Adrenal gland (tissue), 12 donors: Measurements from ENCODE around the gene GRIP1. TPM values are rescaled to one million over a fixed set of nuclear protein-coding genes. Genes with fewer than 3 reads are reported as not detected.
"Not testable (repeated sequence)": the region's sequence is repeated elsewhere in the genome, so short reads cannot be mapped to it uniquely, and the experiment has no call there.

Source experiments
- DNase-seq, 7 donors: peaks; one replicate each; pipeline ENCODE4 v3.0.0-alpha.2; 2019 to 2020
- H3K27ac ChIP-seq, 5 donors: fragments of 200-600 bp; sonication (generic) in 4 of 5; 1 replicate in 3 of 5; 2 replicates in 2 of 5; pipeline versions ENCODE4 v1.5.1 to v1.8.0; 2016 to 2020; ENCODE audit warnings: mild to moderate bottlenecking in 1 of 5
- H3K27me3 ChIP-seq: fragments of 200-600 bp; 2 replicates; pipeline ENCODE4 v1.8.0; 2021
- H3K36me3 ChIP-seq, 2 donors: fragments of 200-600 bp; replicated peaks in 1 of 2; 1 replicate in 1 of 2; 2 replicates in 1 of 2; pipeline versions ENCODE4 v1.5.1 to v1.8.0; 2018 to 2022
- H3K4me1 ChIP-seq, 2 donors: fragments of 200-600 bp; replicated peaks in 1 of 2; 1 replicate in 1 of 2; 2 replicates in 1 of 2; pipeline versions ENCODE4 v1.5.1 to v1.8.0; 2018 to 2021
- H3K4me3 ChIP-seq, 4 donors: fragments of 200-600 bp; sonication (generic) in 3 of 4; one replicate each; pipeline ENCODE4 v1.5.1; 2016 to 2018
- H3K9me3 ChIP-seq, 3 donors: fragments of 200-600 bp; sonication (generic) in 1 of 3; replicated peaks in 1 of 3; 1 replicate in 2 of 3; 2 replicates in 1 of 3; pipeline versions ENCODE4 v1.5.1 to v1.8.0; 2016 to 2021
- POLR2A ChIP-seq, 2 donors: fragments of 450-650 bp; IDR thresholded peaks; one replicate each; pipeline ENCODE4 v1.6.1; 2017; ENCODE audit warnings: antibody characterized with exemption in 2 of 2, mild to moderate bottlenecking in 2 of 2, moderate library complexity in 1 of 2
- WGBS, 4 donors: extraction: QIAGEN DNeasy Blood & Tissue Kit in 2 of 4; methylation state at CpG; one replicate each; pipeline versions ENCODE4 v1.1.5 to v1.1.7; 2013 to 2017; 5-methylcytosine and 5-hydroxymethylcytosine counted together
- intact Hi-C, 2 donors: fragments of 100-400 bp; cut with DNase I; formaldehyde crosslinking; loops; one replicate each; pipeline versions ENCODE4 v1.14.1 to v1.15.0; 2022 to 2023
- polyA plus RNA-seq, 3 donors: library from polyadenylated mRNA; stranded (reverse); fragments of 200-250 nt in 2 of 3; fragments of 350-450 nt in 1 of 3; fragmentation: Illumina TruSeq in 1 of 3; extraction: RNeasy Lipid Tissue Mini Kit (QIAGEN cat#74804) in 1 of 3; gene quantifications; one replicate each; pipeline ENCODE4 v1.2.3, GENCODE V29; 2013 to 2014
- total RNA-seq, 9 donors: library from RNA; depleted of rRNA in 4 of 9; stranded (reverse); fragments of >200 nt in 4 of 9; fragments of 120-200 nt in 1 of 9; fragmentation: NEBNext Ultra II Directional in 1 of 9; extraction: Animal tissue kit (Norgen Biotek cat#: 25700) in 1 of 9; gene quantifications; one replicate each; pipeline versions ENCODE4 v1.1.0 to v1.2.4, GENCODE V29; 2013 to 2023
- TF ChIP-seq, protein P1 (sequence below), 6 experiments: fragments of 450-650 bp in 4 of 6; fragments of 200-600 bp in 2 of 6; sonication (generic) in 1 of 6; IDR thresholded peaks; 1 replicate in 5 of 6; 2 replicates in 1 of 6; pipeline versions ENCODE4 v1.5.1 to v1.8.0; 2016 to 2021; ENCODE audit warnings: antibody characterized with exemption in 6 of 6, mild to moderate bottlenecking in 2 of 6, moderate library complexity in 1 of 6
- donor health status: healthy with polysubstance abuse.
- donor health status: Bipolar disorder and iron deficiency.
- donor health status: DM: yes; HTN: yes; CAD: no.
- donor health status: DM: no; HTN: no; CAD: no.
- donor health status: DM: no; HTN: no; CAD: no.
- donor health status: DM: yes; HTN: yes; CAD: no.

Gene GRIP1
- total and polyA plus RNA-seq, 12 donors = 0.54 to 10.8 (median 2.4) TPM

- H3K9me3 ChIP-seq = no peaks in the 10 kb centered on the region
- intact Hi-C loops = no loop called here
- 79 to 84% (median 81%) methylated on average over 6 of the region's 6 CpGs for WGBS, 4 donors
Observed at GRCh38 chr12:66304296-66304900, 374.5 kb downstream of the GRIP1 start.

GRCh38 chr12:66303316-66303804 is 375.5 kb downstream of the GRIP1 start:
- intact Hi-C loops, H3K9me3 ChIP-seq, H3K36me3 ChIP-seq, H3K27ac ChIP-seq, H3K27me3 ChIP-seq, H3K4me3 ChIP-seq, DNase-seq: not testable (repeated sequence)
- 78 to 84% (median 82%) methylated on average over 14 of the region's 14 CpGs for WGBS, 4 donors
- H3K4me1 ChIP-seq = peaks cover 0 to 12% of the 10 kb centered on the region in 2 donors

More at GRCh38 chr12:66304296-66304900, 374.5 kb downstream of the GRIP1 start:
- H3K4me3 ChIP-seq = no peak overlapping the region
- peaks cover 0 to 4% of the 10 kb centered on the region in 2 donors for H3K36me3 ChIP-seq
- H3K27ac ChIP-seq = no peak overlapping the region
- TF ChIP-seq, protein P1, sequence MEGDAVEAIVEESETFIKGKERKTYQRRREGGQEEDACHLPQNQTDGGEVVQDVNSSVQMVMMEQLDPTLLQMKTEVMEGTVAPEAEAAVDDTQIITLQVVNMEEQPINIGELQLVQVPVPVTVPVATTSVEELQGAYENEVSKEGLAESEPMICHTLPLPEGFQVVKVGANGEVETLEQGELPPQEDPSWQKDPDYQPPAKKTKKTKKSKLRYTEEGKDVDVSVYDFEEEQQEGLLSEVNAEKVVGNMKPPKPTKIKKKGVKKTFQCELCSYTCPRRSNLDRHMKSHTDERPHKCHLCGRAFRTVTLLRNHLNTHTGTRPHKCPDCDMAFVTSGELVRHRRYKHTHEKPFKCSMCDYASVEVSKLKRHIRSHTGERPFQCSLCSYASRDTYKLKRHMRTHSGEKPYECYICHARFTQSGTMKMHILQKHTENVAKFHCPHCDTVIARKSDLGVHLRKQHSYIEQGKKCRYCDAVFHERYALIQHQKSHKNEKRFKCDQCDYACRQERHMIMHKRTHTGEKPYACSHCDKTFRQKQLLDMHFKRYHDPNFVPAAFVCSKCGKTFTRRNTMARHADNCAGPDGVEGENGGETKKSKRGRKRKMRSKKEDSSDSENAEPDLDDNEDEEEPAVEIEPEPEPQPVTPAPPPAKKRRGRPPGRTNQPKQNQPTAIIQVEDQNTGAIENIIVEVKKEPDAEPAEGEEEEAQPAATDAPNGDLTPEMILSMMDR (IDR thresholded peaks at IDR 0.05) = no peak
- TF ChIP-seq POLR2A (IDR thresholded peaks at IDR 0.05) = no peak
- no peaks in the 10 kb centered on the region for H3K27me3 ChIP-seq
- peaks cover 0 to 12% of the 10 kb centered on the region in 2 donors for H3K4me1 ChIP-seq
- DNase-seq = no peak

DNA sequence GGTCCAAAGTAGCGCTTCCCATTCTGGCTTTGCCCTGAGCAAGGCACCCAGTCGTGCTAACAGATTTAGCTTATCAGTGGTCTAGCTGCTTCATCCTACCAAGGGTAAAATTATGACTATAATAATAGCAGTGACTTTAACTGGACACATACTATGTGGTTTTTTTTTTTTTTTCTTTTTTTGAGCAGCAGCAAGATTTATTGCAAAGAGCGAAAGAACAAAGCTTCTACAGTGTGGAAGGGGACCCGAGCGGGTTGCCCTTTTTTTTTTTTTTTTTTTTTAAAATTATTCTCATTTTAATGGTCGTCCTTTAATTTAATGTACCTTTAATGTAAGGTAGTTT is 376.1 kb downstream of the GRIP1 start:
- Histone ChIP-seq H3K9me3 (no peaks in the 10 kb centered on the region), H3K27ac (peak overlapping the region in 3 of 5 donors; percentile 34 to 72 (median 70)), H3K4me3 (peak overlapping the region; percentile 26 to 71 (median 52)), H3K4me1 (peaks cover 0 to 12% of the 10 kb centered on the region in 2 donors), H3K36me3 (peaks cover 0 to 4% of the 10 kb centered on the region in 2 donors), H3K27me3 (no peaks in the 10 kb centered on the region)
- TF ChIP-seq, protein P1 (IDR thresholded peaks at IDR 0.05) = peak in 1 of 6 experiments; percentile 7
- TF ChIP-seq POLR2A (IDR thresholded peaks at IDR 0.05) = no peak
- 12 to 17% (median 13%) methylated on average over 6 of the region's 6 CpGs for WGBS, 4 donors
- intact Hi-C loops = no loop called here
- no peak for DNase-seq

DNA sequence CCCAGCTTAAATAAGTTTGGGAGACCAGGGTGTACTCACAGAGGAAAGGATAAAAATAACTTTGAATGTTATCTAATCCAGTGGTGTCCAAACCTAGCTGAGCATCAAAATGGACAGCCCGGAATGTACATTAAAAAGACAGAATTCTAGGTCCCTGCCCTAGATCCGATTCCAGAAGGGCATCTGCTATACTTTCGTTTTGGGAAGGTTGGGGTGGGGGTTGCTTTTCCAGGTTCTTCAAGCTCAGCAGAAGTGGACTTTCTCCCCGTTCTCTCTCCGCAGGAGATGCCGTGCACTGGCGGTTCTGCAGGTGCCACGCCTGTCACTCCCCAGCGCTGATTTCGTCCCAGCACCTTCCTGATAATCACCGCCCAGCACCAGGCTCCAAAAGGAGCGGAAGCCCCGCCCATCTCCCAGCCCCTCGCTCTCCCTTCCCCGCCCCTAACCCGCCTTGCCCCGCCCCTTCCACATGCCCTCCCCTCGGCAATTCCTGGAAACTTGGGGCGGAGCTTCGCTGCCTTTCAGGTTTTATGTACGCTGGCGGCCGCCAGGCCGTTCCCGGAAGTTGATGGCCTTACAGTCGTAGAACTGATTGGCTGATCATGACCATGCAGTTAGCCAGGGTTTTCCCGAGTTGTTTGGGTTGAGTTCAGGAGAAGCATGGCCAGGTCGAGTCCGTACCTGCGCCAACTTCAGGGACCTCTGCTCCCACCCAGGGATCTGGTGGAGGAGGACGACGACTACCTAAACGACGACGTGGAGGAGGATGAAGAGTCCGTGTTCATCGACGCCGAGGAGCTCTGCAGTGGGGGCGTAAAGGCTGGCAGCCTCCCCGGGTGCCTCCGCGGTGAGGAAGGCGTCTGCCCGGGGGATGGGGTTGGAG is 376.7 kb downstream of the GRIP1 start, which contains the start of gene HELB:
TSS of gene HELB (plus strand) at position 550 of the 883 bp plus-strand sequence. CDS start at position 661, 111 bp downstream.
- peaks cover 0 to 4% of the 10 kb centered on the region in 2 donors for H3K36me3 ChIP-seq
- intact Hi-C loops = no loop called here
- H3K9me3 ChIP-seq = no peaks in the 10 kb centered on the region
- H3K4me3 ChIP-seq = peak within 1 kb of the TSS; percentile 26 to 71 (median 52)
- DNase-seq = peak; percentile 96 to 99 (median 98)
- no peaks in the 10 kb centered on the region for H3K27me3 ChIP-seq
- peaks cover 0 to 12% of the 10 kb centered on the region in 2 donors for H3K4me1 ChIP-seq
- TF ChIP-seq, protein P1 (IDR thresholded peaks at IDR 0.05) = peak in 2 of 6 experiments; percentile 7 to 9
- TF ChIP-seq POLR2A (IDR thresholded peaks at IDR 0.05) = peak in 1 of 2 donors; percentile 51
- 0 to 1% (median 1%) methylated on average over 31 to 45 of the region's 45 CpGs for WGBS, 4 donors
- peak within 1 kb of the TSS in 3 of 5 donors; percentile 34 to 72 (median 70) for H3K27ac ChIP-seq
